ENCODE data around the gene DHPS.

DHPS gene

DNA sequence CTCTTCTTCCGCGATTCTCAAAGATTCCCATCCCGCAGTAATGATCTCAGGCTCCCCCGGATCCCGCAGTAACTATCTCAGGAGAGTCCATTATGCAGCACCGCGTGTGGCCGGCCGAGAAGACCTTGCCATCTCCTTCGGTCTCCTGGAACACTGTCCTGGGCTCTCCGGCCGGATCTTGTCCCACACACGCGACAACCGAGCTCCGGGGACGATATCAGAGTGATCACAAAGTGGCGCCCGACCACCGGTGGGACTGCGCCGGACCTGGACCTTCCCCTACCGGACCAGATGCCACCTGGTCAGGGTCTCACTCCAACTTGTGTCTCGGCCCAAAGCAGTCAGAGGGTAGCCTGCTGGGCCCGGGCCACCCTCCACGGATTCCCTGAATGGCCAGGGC, 39.2 kb downstream of the DHPS start:
- DNase-seq, result no peak

GRCh38 chr19:12641456-12641855, 40.2 kb downstream of the DHPS start:
- DNase-seq, result no peak

GRCh38 chr19:12639901-12640613, 41.6 kb downstream of the DHPS start:
- peak; percentile 86 to 89 for DNase-seq

GRCh38 chr19:12638611-12639182, 43.0 kb downstream of the DHPS start:
- no peak for DNase-seq

DNA sequence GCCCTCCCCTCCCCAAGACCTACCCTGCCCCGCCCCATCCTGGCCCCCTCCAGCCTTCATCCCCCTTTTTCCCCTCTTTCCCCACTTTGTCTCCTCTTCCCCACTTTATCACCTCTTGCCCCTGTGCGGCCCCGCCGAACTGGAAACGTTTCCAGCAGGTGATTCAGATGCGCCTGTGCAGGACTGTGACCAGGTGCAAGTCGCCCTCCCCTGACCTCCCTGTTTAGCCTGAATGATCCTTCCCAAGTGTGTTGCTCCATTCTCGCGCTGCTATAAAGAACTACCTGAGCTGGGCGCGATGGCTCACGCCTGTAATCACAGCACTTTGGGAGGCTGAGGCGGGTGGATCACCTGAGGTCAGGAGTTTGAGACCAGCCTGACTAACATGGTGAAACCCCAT, 45.0 kb downstream of the DHPS start:
- no peak for DNase-seq

GRCh38 chr19:12629215-12629614, 52.5 kb downstream of the DHPS start:
- DNase-seq, result no peak

DNA sequence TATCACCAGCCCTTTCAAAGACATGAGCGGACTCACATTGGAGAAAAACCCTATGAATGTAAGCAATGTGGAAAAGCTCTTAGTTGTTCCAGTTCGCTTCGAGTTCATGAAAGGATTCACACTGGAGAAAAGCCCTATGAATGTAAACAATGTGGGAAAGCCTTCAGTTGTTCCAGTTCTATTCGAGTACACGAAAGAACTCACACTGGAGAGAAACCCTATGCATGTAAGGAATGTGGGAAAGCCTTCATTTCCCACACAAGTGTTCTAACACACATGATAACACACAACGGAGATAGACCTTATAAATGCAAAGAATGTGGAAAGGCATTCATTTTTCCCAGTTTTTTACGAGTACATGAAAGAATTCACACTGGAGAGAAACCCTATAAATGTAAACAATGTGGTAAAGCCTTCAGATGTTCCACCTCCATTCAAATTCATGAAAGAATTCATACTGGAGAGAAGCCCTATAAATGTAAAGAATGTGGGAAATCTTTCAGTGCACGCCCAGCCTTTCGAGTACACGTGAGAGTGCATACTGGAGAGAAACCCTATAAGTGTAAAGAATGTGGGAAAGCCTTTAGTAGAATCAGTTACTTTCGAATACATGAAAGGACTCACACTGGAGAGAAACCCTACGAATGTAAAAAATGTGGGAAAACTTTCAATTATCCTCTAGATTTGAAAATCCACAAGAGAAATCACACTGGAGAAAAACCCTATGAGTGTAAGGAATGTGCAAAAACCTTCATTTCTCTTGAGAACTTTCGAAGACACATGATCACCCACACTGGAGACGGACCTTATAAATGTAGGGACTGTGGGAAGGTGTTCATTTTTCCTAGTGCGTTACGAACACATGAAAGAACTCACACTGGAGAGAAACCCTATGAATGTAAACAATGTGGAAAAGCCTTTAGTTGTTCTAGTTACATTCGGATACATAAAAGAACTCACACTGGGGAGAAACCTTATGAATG, 53.3 kb downstream of the DHPS start:
- no peak for DNase-seq

DNA sequence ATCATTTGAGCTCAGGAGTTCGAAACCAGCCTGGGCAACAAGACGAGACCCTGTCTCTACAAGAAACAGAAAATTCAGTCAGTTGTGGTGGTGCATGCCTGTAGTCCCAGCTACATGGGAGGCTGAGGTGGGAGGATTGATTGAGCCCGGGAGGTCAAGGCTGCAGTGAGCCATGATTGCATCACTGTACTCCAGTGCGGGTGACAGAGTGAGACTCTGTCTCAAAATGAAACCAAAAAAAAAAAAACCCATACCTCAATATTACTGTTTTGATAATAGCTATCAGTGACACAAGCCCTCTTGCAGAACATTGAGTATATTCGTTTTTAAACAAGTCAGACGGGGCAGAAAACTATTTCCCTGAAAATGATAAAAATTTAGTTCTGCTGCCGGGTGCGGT, 54.7 kb downstream of the DHPS start:
- DNase-seq, result no peak

All from CD4-positive, alpha-beta T cell treated with Interleukin-4 for 1 hour (primary cell).